KG1 (cell line): ENCODE measurements around the gene ISYNA1.
A peak's percentile ranks its signal among the peaks of the same experiment; 100 is the strongest.

Source experiments
- DNase-seq: peaks from one replicate; lab custom pipeline; 2025; lab: John Stamatoyannopoulos, UW

The ISYNA1 gene

DNA sequence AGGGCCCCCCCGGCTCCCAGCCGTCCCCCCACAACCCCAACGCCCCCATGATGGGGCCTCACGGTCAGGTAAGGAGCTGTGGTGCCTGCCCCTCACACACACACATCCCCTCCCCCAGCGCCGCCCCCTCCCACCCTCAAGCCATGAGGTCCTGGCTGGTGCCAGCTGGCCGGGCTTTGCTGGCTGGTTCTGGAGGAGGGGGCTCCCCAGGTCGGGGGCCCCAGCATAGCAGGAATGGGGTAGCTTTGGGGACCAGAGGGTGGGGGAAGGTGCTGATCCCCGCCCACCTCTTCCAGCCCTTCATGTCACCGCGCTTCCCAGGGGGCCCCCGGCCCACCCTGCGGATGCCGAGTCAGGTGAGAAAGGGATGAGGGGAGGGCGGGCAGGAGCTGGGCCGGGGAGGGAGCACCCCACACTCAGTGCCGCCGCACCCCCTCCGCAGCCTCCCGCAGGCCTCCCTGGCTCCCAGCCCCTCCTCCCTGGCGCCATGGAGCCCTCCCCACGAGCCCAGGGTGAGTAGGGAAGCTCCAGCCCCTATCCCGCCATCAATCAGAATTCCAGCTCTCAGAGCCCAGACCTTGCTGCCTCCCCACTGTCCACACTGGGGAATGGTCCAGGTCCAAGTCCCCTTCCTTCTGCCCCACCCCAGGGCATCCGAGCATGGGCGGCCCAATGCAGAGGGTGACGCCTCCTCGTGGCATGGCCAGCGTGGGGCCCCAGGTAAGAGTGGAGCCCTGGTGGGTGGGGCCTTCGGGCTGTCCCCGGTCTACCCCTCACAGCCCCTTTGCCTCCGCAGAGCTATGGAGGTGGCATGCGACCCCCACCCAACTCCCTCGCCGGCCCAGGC lies 6.4 kb downstream of the ISYNA1 start:
- no peak for DNase-seq

DNA sequence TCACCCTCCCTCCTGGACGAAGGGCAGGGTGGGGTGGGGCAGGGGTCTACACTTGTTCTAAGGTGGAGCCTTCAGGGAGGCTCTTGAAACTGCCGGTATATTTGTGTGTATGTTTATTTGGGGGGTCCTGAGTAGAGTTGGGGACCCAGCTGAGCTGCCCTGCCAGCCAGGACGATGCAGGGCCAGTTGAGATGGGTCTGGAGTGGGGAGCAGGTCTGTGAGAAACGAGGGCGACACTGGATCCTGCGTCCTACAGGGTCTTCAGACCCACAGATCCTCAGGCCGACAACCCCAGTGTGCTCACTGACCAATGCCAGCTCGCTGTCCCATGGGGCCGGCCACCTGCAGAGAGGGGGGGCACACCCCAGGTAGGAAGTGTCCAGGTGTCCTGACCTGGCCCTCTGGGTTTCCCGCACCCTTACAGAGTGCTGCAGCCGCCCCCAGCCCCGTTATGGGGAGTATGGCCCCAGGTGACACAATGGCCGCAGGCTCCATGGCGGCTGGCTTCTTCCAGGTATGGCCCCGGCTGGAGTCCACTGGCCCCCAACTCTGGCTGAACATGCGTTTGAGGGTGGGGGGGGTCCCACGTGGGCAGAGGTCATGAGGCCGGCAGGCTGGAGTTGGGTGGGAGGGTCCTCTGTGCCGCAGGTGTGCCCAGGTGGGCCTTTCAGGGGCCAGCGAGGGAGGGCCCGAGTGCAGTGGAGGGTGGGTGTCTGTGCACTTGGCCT lies 7.4 kb downstream of the ISYNA1 start:
- no peak for DNase-seq

DNA sequence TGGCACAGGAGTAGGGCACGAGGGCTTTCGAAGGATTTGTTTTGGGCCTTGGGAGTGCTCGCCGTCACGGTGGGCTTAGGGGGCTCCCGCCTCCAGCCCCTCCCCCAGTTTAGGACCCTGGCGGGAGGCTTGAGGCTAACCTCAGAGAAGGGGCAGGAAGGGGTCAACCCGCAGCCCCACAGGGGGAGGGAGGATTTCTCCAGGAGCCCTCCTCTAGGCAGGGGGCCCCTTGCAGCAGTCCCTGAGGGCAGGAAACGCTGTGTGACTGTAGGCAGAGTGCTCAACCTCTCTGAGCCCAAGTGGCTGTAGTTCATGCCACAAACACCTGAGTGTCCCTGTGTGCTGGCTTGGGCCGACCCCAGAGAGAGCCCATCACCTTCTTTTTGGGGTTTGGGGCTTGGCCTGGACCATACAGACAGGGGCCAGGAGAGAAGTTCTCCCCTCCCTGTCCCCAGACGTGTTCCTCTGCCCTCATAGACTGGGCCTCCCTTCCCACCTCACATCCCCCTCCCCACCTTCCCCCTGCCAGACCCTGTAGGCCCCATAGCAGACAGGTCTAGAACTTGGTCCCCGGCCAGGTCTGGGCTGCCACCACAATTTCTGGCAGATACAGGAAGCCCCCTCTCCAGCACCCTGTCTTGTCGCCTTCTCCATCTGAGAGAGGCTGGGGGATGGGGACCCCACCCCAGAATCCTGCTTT lies 8.1 kb downstream of the ISYNA1 start:
- no peak for DNase-seq

DNA sequence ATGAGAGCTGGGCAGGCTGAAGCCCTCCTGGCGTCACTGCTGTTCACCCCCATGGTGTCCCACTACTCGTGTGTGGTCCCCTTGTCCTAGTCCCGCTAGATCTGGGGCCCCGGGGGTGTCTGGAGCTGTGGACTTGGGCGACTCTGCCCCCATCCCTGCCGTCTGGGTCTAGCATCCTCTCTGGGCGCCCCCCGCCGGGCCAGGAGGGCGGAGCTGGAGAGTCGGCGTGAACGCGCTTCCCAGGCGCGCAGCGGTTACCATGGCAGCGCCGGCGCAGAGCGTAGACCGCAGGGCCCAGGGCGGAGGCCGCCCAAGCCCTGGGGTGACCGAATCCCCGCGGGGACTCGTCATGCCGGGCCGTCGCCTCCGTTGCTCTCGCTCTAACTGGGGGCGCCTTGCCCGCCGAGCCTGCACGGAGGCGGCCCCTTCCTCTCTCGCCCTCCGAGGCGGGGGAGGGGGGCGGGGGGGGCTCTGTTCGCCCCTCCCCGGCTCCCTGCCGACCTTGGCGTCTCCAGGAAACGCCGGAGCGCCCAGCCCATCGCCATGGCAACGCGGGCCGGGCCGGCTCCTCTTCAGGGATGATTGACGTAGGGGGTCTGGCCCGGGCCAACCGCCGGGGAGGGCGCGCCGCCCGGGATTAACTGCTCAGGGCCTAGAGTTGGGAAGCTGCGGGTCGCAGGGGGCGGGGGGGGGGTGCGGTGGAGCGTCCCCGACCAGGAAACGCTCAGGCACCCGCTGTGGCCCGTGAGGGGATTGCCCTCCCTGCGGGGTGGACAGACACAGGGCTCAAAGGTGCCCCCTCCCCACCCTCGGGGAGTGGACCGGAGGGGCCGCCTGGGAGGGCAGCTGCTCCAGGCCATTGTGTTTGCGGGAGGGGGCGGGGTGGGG lies 8.9 kb downstream of the ISYNA1 start:
- no peak for DNase-seq

DNA sequence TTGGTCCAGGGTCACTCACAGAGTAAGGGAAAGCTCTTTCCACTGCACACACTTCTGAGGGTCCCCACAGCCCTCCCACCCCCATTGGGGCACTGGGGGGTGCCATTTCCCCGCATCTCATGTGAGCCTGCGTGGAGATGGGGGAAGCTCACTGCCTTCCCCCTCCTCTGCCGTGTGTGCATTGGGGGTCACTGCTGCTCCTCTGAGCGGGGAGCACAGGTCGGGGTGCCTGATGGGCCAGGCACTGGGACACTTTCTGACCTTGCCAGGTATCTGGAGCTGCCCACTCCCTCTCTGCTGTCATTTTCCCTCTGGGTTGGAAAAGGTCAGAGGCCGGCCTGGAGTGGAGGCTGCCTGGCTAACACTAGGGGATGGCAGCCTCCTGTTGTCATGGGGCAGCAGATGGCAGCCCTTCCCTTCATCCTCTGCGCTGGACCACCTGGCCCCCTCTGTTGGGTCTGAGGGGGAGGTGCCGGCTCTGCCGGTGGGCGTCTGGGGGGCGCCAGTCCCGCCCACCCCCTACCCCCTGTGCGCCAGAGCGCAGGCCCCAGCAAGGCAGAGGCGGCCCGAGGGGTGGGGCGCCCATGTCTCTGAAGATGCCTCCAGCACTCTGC lies 9.7 kb downstream of the ISYNA1 start:
- DNase-seq = no peak

- DNase-seq = no peak
Measured at GRCh38 chr19:18427743-18428113, 10.2 kb downstream of the ISYNA1 start.

DNA sequence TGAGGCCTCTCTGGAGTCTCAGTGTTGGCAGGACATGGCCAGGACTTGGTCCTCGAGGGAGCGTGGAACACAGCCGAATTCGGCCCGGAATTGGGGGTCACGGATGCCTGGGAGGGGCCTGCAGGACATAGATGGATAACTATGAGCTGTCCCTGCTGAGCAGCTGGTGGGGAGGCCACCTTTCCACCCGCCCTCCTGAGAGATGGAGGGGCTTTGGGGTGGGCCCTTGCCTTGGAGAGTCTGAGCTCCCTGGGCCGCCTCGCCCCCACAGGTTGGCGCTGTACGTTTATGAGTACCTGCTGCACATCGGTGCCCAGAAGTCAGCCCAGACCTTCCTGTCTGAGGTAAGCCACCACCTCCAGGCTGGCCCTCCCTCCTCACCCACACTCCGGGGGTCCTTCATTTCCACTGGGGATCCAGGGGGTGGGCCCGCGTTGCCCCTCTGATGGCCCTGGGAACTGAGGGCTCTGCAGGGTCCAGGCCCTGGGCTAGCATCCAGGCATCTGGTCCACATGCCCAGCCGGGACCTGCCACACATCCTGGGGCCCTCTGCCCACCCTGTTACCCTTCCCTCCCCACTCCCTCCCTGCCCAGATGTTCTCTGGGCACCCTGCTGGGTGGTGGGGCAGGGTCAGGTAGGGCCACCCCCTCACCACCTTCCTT lies 10.7 kb downstream of the ISYNA1 start:
- DNase-seq = no peak

DNA sequence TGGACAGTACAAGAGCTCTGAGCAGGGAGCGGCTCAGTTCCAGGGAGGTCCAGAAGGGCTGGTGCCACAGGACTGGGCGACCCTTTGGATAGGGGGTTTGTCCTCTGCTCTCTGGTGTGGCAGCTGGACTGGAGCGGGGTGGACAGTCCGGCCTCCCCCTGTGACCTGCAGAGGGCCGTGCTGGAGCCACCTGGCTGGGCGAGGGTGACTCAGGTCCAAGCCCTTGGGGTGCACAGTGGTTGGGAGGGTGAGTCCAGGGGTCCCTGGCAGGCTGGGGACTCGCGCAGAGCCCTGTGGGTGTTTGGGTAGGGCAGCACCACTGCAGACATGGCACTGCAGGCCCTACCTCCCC lies 11.5 kb downstream of the ISYNA1 start:
- DNase-seq = no peak

- DNase-seq = no peak
Measured at GRCh38 chr19:18425515-18426415, 12.2 kb downstream of the ISYNA1 start.

- no peak for DNase-seq
Measured at GRCh38 chr19:18424890-18425514, 12.9 kb downstream of the ISYNA1 start.

- DNase-seq = no peak
Measured at GRCh38 chr19:18424122-18424889, 13.6 kb downstream of the ISYNA1 start.

DNA sequence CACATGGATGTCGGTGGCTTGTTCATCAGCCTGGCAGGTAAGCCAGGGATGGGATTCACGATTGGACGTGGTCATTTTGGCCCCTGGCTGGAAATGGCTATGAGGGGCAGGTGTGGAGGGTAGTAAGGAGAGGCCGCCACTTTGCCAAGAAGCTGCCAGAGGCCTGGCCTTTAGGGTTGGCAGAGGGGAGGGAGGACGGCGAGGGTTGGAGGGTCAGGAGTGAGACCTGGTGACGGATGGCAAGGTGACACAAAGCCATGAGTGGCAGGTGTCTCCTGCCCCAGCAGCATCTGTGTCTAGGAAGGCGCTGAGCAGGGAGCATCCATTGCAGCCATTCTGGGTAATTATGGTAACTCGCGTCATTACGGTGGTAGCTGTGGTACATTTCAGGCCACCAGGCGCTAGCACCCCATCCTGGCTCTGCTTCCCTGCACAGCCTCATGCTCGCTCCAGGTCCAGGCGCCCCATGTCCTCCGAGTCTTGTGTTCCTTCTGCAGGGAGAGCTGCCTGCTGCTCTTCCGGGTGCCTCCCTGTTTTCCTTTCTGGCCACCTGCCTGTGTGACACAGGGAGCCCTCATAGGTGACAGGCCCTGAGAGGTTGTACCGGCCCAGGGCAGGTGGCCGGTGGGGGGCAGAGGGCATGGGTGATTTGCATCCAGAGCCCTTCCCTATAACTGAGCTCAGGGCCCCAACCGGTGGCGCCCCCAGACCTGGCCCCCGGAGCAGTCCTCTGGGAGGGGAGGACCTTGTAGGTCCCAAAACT lies 14.5 kb downstream of the ISYNA1 start:
- DNase-seq = no peak

GRCh38 chr19:18422530-18423191 lies 15.3 kb downstream of the ISYNA1 start:
- peak; percentile 21 for DNase-seq

- no peak for DNase-seq
Measured at GRCh38 chr19:18421371-18421959, 16.5 kb downstream of the ISYNA1 start.

- DNase-seq = no peak
Measured at GRCh38 chr19:18420930-18421329, 17.0 kb downstream of the ISYNA1 start.

GRCh38 chr19:18419699-18420460 lies 18.1 kb downstream of the ISYNA1 start:
- DNase-seq = no peak
